Neutrophil (primary cell): ENCODE data around the gene BANF1.

Experiments
- H3K27ac ChIP-seq: fragments of 200-600 bp; sonication (generic); 2 replicates; pipeline ENCODE4 v1.5.1; 2016; ENCODE audit warnings: mild to moderate bottlenecking, moderate library complexity
- H3K27me3 ChIP-seq: fragments of 200-600 bp; sonication (generic); 2 replicates; pipeline ENCODE4 v1.6.0; 2016; ENCODE audit warnings: mild to moderate bottlenecking
- H3K36me3 ChIP-seq: fragments of 200-600 bp; sonication (generic); 2 replicates; pipeline ENCODE4 v1.5.1; 2017
- H3K4me1 ChIP-seq, 2 experiments: fragments of 200-600 bp in 1 of 2; sonication (generic) in 1 of 2; 1 replicate in 1 of 2; 2 replicates in 1 of 2; pipeline versions ENCODE4 v1.5.1 to v1.6.1; 2013 to 2016; ENCODE audit warnings: low read depth in 1 of 2, low read length in 1 of 2, mild to moderate bottlenecking in 1 of 2, moderate library complexity in 1 of 2; ENCODE audit not compliant: control insufficient read depth in 1 of 2, insufficient read depth in 1 of 2
- H3K4me3 ChIP-seq, 2 experiments: fragments of 200-600 bp in 1 of 2; sonication (generic) in 1 of 2; 1 replicate in 1 of 2; 2 replicates in 1 of 2; pipeline ENCODE4 v1.5.1; 2013 to 2016; ENCODE audit warnings: low read depth in 1 of 2, low read length in 1 of 2, mild to moderate bottlenecking in 1 of 2, moderate library complexity in 1 of 2
- H3K9me3 ChIP-seq: fragments of 200-600 bp; sonication (generic); 2 replicates; pipeline ENCODE4 v1.5.1; 2016
- CTCF ChIP-seq: fragments of 200-600 bp; sonication (generic); IDR thresholded peaks from 2 replicates; pipeline ENCODE4 v1.5.1; 2016; ENCODE audit warnings: antibody characterized with exemption

BANF1 gene

DNA sequence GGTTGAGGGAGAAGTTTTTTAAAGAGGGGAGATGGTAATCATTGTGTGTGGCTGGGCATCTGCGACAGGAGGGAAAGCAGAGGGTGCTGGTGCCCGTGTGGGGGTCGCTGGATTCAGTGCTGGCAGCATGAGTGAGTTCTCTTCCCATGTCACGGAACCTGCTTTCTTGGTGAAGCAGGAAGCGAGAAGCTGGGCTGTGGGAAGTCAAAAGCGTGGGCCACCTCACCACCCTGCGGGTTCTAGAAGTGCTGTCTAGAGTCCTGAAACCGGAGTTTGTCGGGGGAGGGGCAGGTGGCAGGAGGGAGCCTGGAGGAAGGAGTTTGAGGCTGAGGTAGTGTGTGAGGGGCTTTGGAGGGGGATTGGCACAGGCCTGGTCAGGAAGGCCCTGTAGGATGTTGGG, 26.5 kb upstream of the BANF1 start:
- Histone ChIP-seq H3K27ac (no peak overlapping the region), H3K9me3 (no peaks in the 10 kb centered on the region), H3K4me3 (no peak overlapping the region), H3K27me3 (no peaks in the 10 kb centered on the region), H3K36me3 (peaks cover 54% of the 10 kb centered on the region), H3K4me1 (no peaks in the 10 kb centered on the region)
- TF ChIP-seq CTCF = no peak

DNA sequence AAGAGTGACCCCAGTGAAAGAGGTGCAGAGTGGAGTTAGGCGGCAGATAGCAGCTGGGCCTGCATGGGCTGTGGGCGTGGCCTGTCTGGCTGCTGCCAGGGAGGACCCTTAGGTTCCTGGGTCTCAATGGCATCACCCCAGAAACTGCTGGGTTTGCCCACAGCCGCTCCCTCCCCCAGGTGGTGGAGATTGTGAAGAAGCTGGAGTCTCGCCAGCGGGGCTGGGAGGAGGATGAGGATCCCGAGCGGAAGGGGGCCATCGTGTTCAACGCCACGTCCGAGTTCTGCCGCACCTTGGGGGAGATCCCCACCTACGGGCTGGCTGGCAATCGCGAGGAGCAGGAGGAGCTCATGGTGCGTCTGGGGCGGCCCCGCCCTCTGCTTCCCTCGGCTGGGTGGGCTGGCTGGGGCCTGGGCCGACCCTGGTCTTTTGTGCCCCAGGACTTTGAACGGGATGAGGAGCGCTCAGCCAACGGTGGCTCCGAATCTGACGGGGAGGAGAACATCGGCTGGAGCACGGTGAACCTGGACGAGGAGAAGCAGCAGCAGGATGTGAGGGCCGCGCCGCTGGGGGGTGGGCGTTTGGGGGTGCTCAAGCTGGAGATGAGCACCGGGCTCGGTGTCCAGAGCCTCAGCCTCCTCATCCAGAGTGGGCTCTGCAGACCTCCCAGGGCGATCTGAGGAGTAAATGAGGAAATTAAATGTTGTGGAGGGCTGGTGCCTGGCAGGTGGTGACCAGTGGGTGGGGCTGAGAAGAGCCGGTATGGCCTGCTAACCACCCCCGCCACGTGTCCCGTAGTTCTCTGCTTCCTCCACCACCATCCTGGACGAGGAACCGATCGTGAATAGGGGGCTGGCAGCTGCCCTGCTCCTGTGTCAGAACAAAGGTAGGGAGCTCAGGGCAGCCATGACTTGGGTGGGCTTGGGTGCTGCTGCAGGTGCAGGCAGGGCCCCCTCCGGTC, 25.8 kb upstream of the BANF1 start:
- no peaks in the 10 kb centered on the region for H3K4me1 ChIP-seq
- H3K36me3 ChIP-seq = peaks cover 54% of the 10 kb centered on the region
- no peaks in the 10 kb centered on the region for H3K9me3 ChIP-seq
- no peak for TF ChIP-seq CTCF
- H3K27ac ChIP-seq = no peak overlapping the region
- no peak overlapping the region for H3K4me3 ChIP-seq
- no peaks in the 10 kb centered on the region for H3K27me3 ChIP-seq

DNA sequence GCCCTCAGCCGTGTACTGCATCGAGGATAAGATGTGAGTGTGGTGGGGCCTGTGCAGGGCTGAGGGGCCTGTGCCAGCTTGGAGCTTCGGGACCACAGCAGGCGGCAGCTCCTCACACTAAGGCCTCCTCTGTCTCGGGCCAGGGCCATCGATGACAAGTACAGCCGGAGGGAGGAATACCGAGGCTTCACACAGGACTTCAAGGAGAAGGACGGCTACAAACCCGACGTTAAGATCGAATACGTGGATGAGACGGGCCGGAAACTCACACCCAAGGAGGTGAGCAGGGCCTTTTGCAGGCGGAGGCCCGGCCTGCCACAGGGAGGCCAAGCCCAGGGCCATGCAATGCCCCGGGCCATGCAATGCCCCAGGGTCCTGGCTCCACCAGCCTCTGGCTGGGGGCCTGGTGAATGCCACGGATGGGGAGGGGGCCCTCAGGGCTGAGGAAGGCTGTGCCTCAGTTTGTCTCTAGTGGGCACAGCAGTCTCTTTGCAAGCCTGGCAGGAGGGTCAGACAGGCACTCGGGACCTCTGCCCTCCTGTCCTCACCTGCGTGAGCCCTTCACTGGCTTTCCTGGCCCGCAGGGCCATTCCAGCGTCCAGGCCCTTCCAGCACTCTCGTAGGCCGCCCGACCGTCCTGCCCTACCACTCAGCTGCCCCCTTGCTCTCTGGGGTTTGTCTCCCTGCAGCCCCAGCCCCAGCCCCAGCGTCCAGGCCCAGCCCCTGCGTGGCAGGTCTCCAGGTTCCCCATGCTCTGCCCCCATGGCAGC, 24.5 kb upstream of the BANF1 start:
- H3K27ac ChIP-seq = no peak overlapping the region
- no peaks in the 10 kb centered on the region for H3K9me3 ChIP-seq
- TF ChIP-seq CTCF = no peak
- peaks cover 54% of the 10 kb centered on the region for H3K36me3 ChIP-seq
- no peak overlapping the region for H3K4me3 ChIP-seq
- no peaks in the 10 kb centered on the region for H3K27me3 ChIP-seq
- no peaks in the 10 kb centered on the region for H3K4me1 ChIP-seq

- H3K4me3 ChIP-seq = no peak overlapping the region
- peaks cover 49% of the 10 kb centered on the region for H3K36me3 ChIP-seq
- no peaks in the 10 kb centered on the region for H3K4me1 ChIP-seq
- TF ChIP-seq CTCF = no peak
- no peaks in the 10 kb centered on the region for H3K27me3 ChIP-seq
- no peak overlapping the region for H3K27ac ChIP-seq
- H3K9me3 ChIP-seq = no peaks in the 10 kb centered on the region
These were observed 23.7 kb upstream of the BANF1 start for GRCh38 chr11:65978391-65979238.

DNA sequence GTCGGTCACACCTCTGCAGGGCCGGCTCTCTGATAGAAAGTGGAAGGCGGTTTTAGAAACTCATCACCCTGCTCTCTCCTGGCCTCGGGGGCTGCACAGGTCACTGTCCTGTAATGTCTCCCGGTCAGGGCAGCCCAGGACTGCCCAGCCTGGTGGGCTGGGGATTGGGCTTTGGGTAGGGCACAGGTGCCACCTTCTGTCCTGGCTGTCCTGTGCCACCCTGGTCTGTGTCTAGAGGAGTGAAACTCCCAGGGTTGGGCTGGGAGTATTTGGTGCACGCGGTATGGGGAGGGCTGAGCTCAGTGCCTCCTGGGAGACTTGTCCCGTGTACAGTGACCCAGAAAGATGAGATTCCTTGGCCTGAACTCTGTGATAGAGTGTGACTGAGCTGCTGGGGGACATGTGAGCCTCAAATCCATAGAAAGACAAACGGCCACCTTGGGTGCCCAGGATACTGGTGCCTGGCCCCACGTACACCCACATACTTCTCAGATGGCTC, 23.0 kb upstream of the BANF1 start:
- Histone ChIP-seq H3K9me3 (no peaks in the 10 kb centered on the region), H3K27ac (no peak overlapping the region), H3K36me3 (peaks cover 47% of the 10 kb centered on the region), H3K4me3 (no peak overlapping the region), H3K4me1 (no peaks in the 10 kb centered on the region), H3K27me3 (no peaks in the 10 kb centered on the region)
- TF ChIP-seq CTCF = no peak
